NCI-H1092 treated with DMSO at 0.1 percent for 48 hours (cell line): Measurements from ENCODE around the gene KRTAP9-6.
"Not testable (repeated sequence)": the region's sequence is repeated elsewhere in the genome, so short reads cannot be mapped to it uniquely, and the experiment has no call there.

Experiments used
- DNase-seq: peaks from one replicate; lab custom pipeline; 2025; lab: John Stamatoyannopoulos, UW

Gene KRTAP9-6

GRCh38 chr17:41265078-41265477, at the start of gene KRTAP9-6:
Gene KRTAP9-6 (plus strand): TSS chr17:41265378. CDS start chr17:41265378, 0 bp downstream.
- DNase-seq = no peak

GRCh38 chr17:41215681-41216080, 49.5 kb upstream of the KRTAP9-6 start:
- DNase-seq = no peak

- no peak for DNase-seq
Measured at GRCh38 chr17:41223821-41224220, 41.4 kb upstream of the KRTAP9-6 start.

GRCh38 chr17:41226051-41226450, 39.1 kb upstream of the KRTAP9-6 start:
- DNase-seq = no peak

- not testable (repeated sequence) for DNase-seq
Measured at GRCh38 chr17:41226598-41227095, 38.5 kb upstream of the KRTAP9-6 start, which contains the start of gene KRTAP9-2. Gene KRTAP9-2 (plus strand): TSS chr17:41226648. CDS start chr17:41226655, 7 bp downstream.

- DNase-seq = no peak
Measured at GRCh38 chr17:41230094-41230493, 35.1 kb upstream of the KRTAP9-6 start.

GRCh38 chr17:41231731-41232130, 33.4 kb upstream of the KRTAP9-6 start:
- no peak for DNase-seq

GRCh38 chr17:41232399-41233105, 32.6 kb upstream of the KRTAP9-6 start, which contains the start of gene KRTAP9-3:
Gene KRTAP9-3 (plus strand): TSS chr17:41232449. CDS start chr17:41232502, 53 bp downstream.
- DNase-seq = not testable (repeated sequence)

GRCh38 chr17:41237116-41237515, 28.1 kb upstream of the KRTAP9-6 start:
- DNase-seq = not testable (repeated sequence)

GRCh38 chr17:41237949-41238437, 27.2 kb upstream of the KRTAP9-6 start, which contains the start of gene KRTAP9-8:
Gene KRTAP9-8 (plus strand): TSS chr17:41237999. CDS start chr17:41238052, 53 bp downstream.
- not testable (repeated sequence) for DNase-seq

- DNase-seq = not testable (repeated sequence)
Measured at GRCh38 chr17:41246995-41247787, 18.0 kb upstream of the KRTAP9-6 start.

GRCh38 chr17:41249637-41250240, 15.4 kb upstream of the KRTAP9-6 start, which contains the start of gene KRTAP9-4:
Gene KRTAP9-4 (plus strand): TSS chr17:41249687. CDS start chr17:41249721, 34 bp downstream.
- not testable (repeated sequence) for DNase-seq

GRCh38 chr17:41251261-41251660, 13.9 kb upstream of the KRTAP9-6 start:
- no peak for DNase-seq

- no peak for DNase-seq
Measured at GRCh38 chr17:41254861-41255260, 10.3 kb upstream of the KRTAP9-6 start.

- DNase-seq = not testable (repeated sequence)
Measured at GRCh38 chr17:41255381-41256290, 9.5 kb upstream of the KRTAP9-6 start, which contains the start of gene KRTAP9-9. Gene KRTAP9-9 (plus strand): TSS chr17:41255384.

GRCh38 chr17:41256291-41256685, 8.9 kb upstream of the KRTAP9-6 start:
- no peak for DNase-seq

- no peak for DNase-seq
Measured at GRCh38 chr17:41258406-41258805, 6.8 kb upstream of the KRTAP9-6 start.

GRCh38 chr17:41263212-41263611, 2.0 kb upstream of the KRTAP9-6 start:
- no peak for DNase-seq

GRCh38 chr17:41264599-41264998, 579 bp upstream of the KRTAP9-6 start:
- no peak for DNase-seq

- DNase-seq = no peak
Measured at GRCh38 chr17:41267711-41268110, 2.5 kb downstream of the KRTAP9-6 start.

GRCh38 chr17:41271323-41271722, 6.1 kb downstream of the KRTAP9-6 start:
- DNase-seq = not testable (repeated sequence)
